ENCODE measurements around the gene ZBED4. TPM values are rescaled to one million over a fixed set of nuclear protein-coding genes. Genes with fewer than 3 reads are reported as not detected.

ZBED4 gene
- total RNA-seq, 1 experiment from 2014 or later: 29.2 TPM

- Mint-ChIP-seq H3K27ac (no peak overlapping the region), H3K36me3 (peaks cover 76% of the 10 kb centered on the region), H3K27me3 (ENCODE audit: low read depth) (peaks cover 3% of the 10 kb centered on the region), H3K9me3 (peaks cover 51% of the 10 kb centered on the region), H3K4me1 (no peaks in the 10 kb centered on the region), H3K4me3 (no peak overlapping the region)
- DNase-seq (ENCODE audit: low spot score) (no peak), ATAC-seq (no peak)
- CTCF ChIA-PET: interaction anchor here (0.7 kb wide), 1 partner anchor 633 kb away, joined by 3 read pairs; no protein-coding TSS in a partner anchor
- TF ChIP-seq HMGXB4 (CRISPR knock-in tag; IDR thresholded peaks at IDR 0.05) (no peak), ZBTB21 (CRISPR knock-in tag; IDR thresholded peaks at IDR 0.05; ENCODE audit: borderline replicate concordance) (no peak), NFATC4 (CRISPR knock-in tag; IDR thresholded peaks at IDR 0.05) (no peak), TEAD1 (CRISPR knock-in tag; IDR thresholded peaks at IDR 0.05) (no peak), ZNF423 (CRISPR knock-in tag; IDR thresholded peaks at IDR 0.05) (no peak), GABPB1 (CRISPR knock-in tag; IDR thresholded peaks at IDR 0.05) (no peak), AFF4 (CRISPR knock-in tag; IDR thresholded peaks at IDR 0.05; ENCODE audit: borderline replicate concordance) (no peak), ZNF416 (CRISPR knock-in tag; IDR thresholded peaks at IDR 0.05) (no peak), ZNF138 (CRISPR knock-in tag; conservative IDR thresholded peaks at IDR 0.05) (no peak), ZBTB43 (CRISPR knock-in tag; IDR thresholded peaks at IDR 0.05) (no peak), ATF1 (CRISPR knock-in tag; IDR thresholded peaks at IDR 0.05) (no peak), FOXP1 (CRISPR knock-in tag; IDR thresholded peaks at IDR 0.05; ENCODE audit: borderline replicate concordance) (no peak), ZNF671 (CRISPR knock-in tag; IDR thresholded peaks at IDR 0.05) (no peak), USF1 (CRISPR knock-in tag; IDR thresholded peaks at IDR 0.05) (no peak), EMX1 (CRISPR knock-in tag; IDR thresholded peaks at IDR 0.05) (no peak), SMAD3 (CRISPR knock-in tag; IDR thresholded peaks at IDR 0.05; ENCODE audit: borderline replicate concordance) (no peak), E2F1 (CRISPR knock-in tag; IDR thresholded peaks at IDR 0.05) (no peak), RELA (CRISPR knock-in tag; IDR thresholded peaks at IDR 0.05; ENCODE audit: borderline replicate concordance) (no peak)
- POLR2A ChIA-PET: no interaction called here
Measured at GRCh38 chr22:49892226-49892899, 38.7 kb downstream of the ZBED4 start.
